ENCODE data around the gene DNM3.
"Not testable (repeated sequence)": the region's sequence is repeated elsewhere in the genome, so short reads cannot be mapped to it uniquely, and the experiment has no call there.

Gene DNM3

GRCh38 chr1:172288581-172288980 is 447.3 kb downstream of the DNM3 start:
- DNase-seq (ENCODE audit: low spot score): no peak
- no peak for TF ChIP-seq CTCF (IDR thresholded peaks at IDR 0.05; ENCODE audit: extremely low read depth, missing control alignments)

- DNase-seq (ENCODE audit: low spot score): no peak
- no peak for TF ChIP-seq CTCF (IDR thresholded peaks at IDR 0.05; ENCODE audit: extremely low read depth, missing control alignments)
Observed at GRCh38 chr1:172289448-172289847, 448.1 kb downstream of the DNM3 start.

- no peak for DNase-seq (ENCODE audit: low spot score)
- TF ChIP-seq CTCF (IDR thresholded peaks at IDR 0.05; ENCODE audit: extremely low read depth, missing control alignments): no peak
Observed at GRCh38 chr1:172292840-172293239, 451.5 kb downstream of the DNM3 start.

GRCh38 chr1:172293429-172293828 is 452.1 kb downstream of the DNM3 start:
- no peak for TF ChIP-seq CTCF (IDR thresholded peaks at IDR 0.05; ENCODE audit: extremely low read depth, missing control alignments)
- DNase-seq (ENCODE audit: low spot score): no peak

- TF ChIP-seq CTCF (IDR thresholded peaks at IDR 0.05; ENCODE audit: extremely low read depth, missing control alignments): no peak
- DNase-seq (ENCODE audit: low spot score): no peak
Observed at GRCh38 chr1:172298141-172298540, 456.8 kb downstream of the DNM3 start.

GRCh38 chr1:172298911-172299310 is 457.6 kb downstream of the DNM3 start:
- DNase-seq (ENCODE audit: low spot score): no peak

GRCh38 chr1:172299515-172299914 is 458.2 kb downstream of the DNM3 start:
- no peak for TF ChIP-seq CTCF (IDR thresholded peaks at IDR 0.05; ENCODE audit: extremely low read depth, missing control alignments)
- no peak for DNase-seq (ENCODE audit: low spot score)

More at GRCh38 chr1:172298911-172299310, 457.6 kb downstream of the DNM3 start:
- no peak for TF ChIP-seq CTCF (IDR thresholded peaks at IDR 0.05; ENCODE audit: extremely low read depth, missing control alignments)

- not testable (repeated sequence) for DNase-seq (ENCODE audit: low spot score)
Observed at GRCh38 chr1:172307508-172307907, 466.2 kb downstream of the DNM3 start.
